Coronary artery (tissue), 2 donors: ENCODE data around the gene SEPTIN5.

Source experiments
- DNase-seq: peaks from one replicate; pipeline ENCODE4 v3.0.0-alpha.2; 2017; ENCODE audit warnings: low spot score
- H3K27ac ChIP-seq, 2 donors: fragments of 200-600 bp; sonication (generic); one replicate each; pipeline ENCODE4 v1.5.1; 2016 to 2019
- H3K4me3 ChIP-seq: fragments of 200-600 bp; sonication (generic); 2 replicates; pipeline ENCODE4 v1.5.1; 2016; ENCODE audit warnings: mild to moderate bottlenecking, moderate library complexity
- CTCF ChIP-seq: fragments of 200-600 bp; sonication (generic); IDR thresholded peaks from one replicate; pipeline ENCODE4 v1.5.1; 2019; ENCODE audit warnings: antibody characterized with exemption

SEPTIN5 gene

GRCh38 chr22:19686946-19687345 lies 27.4 kb upstream of the SEPTIN5 start:
- no peak overlapping the region for H3K27ac ChIP-seq
- DNase-seq: no peak
- H3K4me3 ChIP-seq: no peak overlapping the region
- no peak for TF ChIP-seq CTCF

GRCh38 chr22:19687561-19688300 lies 26.6 kb upstream of the SEPTIN5 start:
- Histone ChIP-seq H3K4me3 (no peak overlapping the region), H3K27ac (no peak overlapping the region)
- TF ChIP-seq CTCF: no peak
- no peak for DNase-seq

- Histone ChIP-seq H3K27ac (no peak overlapping the region), H3K4me3 (no peak overlapping the region)
- no peak for TF ChIP-seq CTCF
- DNase-seq: no peak
Observed at GRCh38 chr22:19688301-19689290, 25.7 kb upstream of the SEPTIN5 start.

- no peak for DNase-seq
- no peak overlapping the region for H3K4me3 ChIP-seq
- no peak for TF ChIP-seq CTCF
- H3K27ac ChIP-seq: no peak overlapping the region
Observed at GRCh38 chr22:19689408-19689807, 24.9 kb upstream of the SEPTIN5 start.

GRCh38 chr22:19691007-19691720 lies 23.1 kb upstream of the SEPTIN5 start:
- no peak for DNase-seq
- no peak for TF ChIP-seq CTCF
- Histone ChIP-seq H3K4me3 (peak overlapping the region; percentile 45), H3K27ac (no peak overlapping the region)

GRCh38 chr22:19691721-19692341 lies 22.5 kb upstream of the SEPTIN5 start:
- DNase-seq: no peak
- Histone ChIP-seq H3K27ac (no peak overlapping the region), H3K4me3 (peak overlapping the region; percentile 45)
- TF ChIP-seq CTCF: no peak
